GM12878 (cell line): ENCODE data around the gene PRR5L. TPM values are rescaled to one million over a fixed set of nuclear protein-coding genes. Genes with fewer than 3 reads are reported as not detected.

Experiments used
- ATAC-seq: fragments of 200-7000 bp; cut with Tn5 transposase; 3 replicates; pipeline ENCODE4 v1.9.1; 2020; ENCODE audit warnings: mild to moderate bottlenecking, moderate library complexity
- BruUV-seq: library from RNA; stranded (reverse); fragments of 400-500 nt; replicated peaks from 2 replicates; lab custom pipeline; 2021; lab: Mats Ljungman, UMichigan
- CTCF ChIA-PET: fragments of 300-600 bp; sonication (Branson Sonifier 250); formaldehyde crosslinking; extraction: SDS; loops from one replicate; lab custom pipeline; 2021; ENCODE audit warnings: inconsistent platforms; lab: Yijun Ruan, JAX
- POLR2A ChIA-PET: fragments of 350-600 bp; formaldehyde crosslinking; extraction: SDS; loops from one replicate; lab custom pipeline; 2021; ENCODE audit warnings: inconsistent platforms; lab: Charles Lee
- RAD21 ChIA-PET: fragments of 300-600 bp; sonication (Branson Sonifier 250); formaldehyde crosslinking; loops from one replicate; lab custom pipeline; 2023; ENCODE audit warnings: antibody characterized with exemption; ENCODE audit not compliant: unreplicated experiment; lab: Charles Lee
- SMC1A ChIA-PET: fragments of 300-600 bp; sonication (Branson Sonifier 250); formaldehyde crosslinking; loops from one replicate; lab custom pipeline; 2023; ENCODE audit not compliant: unreplicated experiment, uncharacterized antibody; lab: Charles Lee
- DNase-seq: peaks from one replicate; pipeline ENCODE4 v3.0.0-alpha.2; 2011; ENCODE audit warnings: low read depth, low spot score
- FAIRE-seq: peaks from 3 replicates; lab custom pipeline; 2011; peaks lifted over from hg19 to GRCh38; lab: Jason Lieb, UNC
- H2AFZ ChIP-seq: 2 replicates; pipeline ENCODE4 v1.6.0; 2011; ENCODE audit warnings: low read depth, low read length, control low read depth; ENCODE audit not compliant: control insufficient read depth
- H3K27ac ChIP-seq: 2 replicates; pipeline ENCODE4 v1.5.1; 2011; ENCODE audit warnings: control low read depth; ENCODE audit not compliant: control insufficient read depth, insufficient read depth
- H3K27me3 ChIP-seq, 2 experiments: replicated peaks in 1 of 2; 2 replicates each; pipeline versions ENCODE4 v1.6.0 to v1.6.1; 2011; ENCODE audit warnings: low read length in 1 of 2; ENCODE audit not compliant: control insufficient read depth in 2 of 2, insufficient read depth in 2 of 2
- H3K36me3 ChIP-seq, 2 experiments: 2 replicates each; pipeline ENCODE4 v1.5.1; 2011; ENCODE audit warnings: low read length in 1 of 2; ENCODE audit not compliant: control insufficient read depth in 2 of 2, insufficient read depth in 2 of 2
- H3K4me1 ChIP-seq: 2 replicates; pipeline ENCODE4 v1.6.1; 2011; ENCODE audit warnings: mild to moderate bottlenecking, low read length, moderate library complexity, mixed read lengths; ENCODE audit not compliant: control insufficient read depth, insufficient read depth
- H3K4me2 ChIP-seq: 2 replicates; pipeline ENCODE4 v1.6.0; 2011; ENCODE audit warnings: control low read depth; ENCODE audit not compliant: control insufficient read depth, insufficient read depth
- H3K4me3 ChIP-seq: fragments of 200-600 bp; sonication (generic); 2 replicates; pipeline ENCODE4 v1.5.1; 2016
- H3K79me2 ChIP-seq: 2 replicates; pipeline ENCODE4 v1.6.0; 2011; ENCODE audit warnings: low read length; ENCODE audit not compliant: control insufficient read depth, insufficient read depth
- H3K9ac ChIP-seq: 2 replicates; pipeline ENCODE4 v1.8.0; 2011; ENCODE audit warnings: low read length, control low read depth, mixed read lengths; ENCODE audit not compliant: control insufficient read depth, insufficient read depth
- H3K9me3 ChIP-seq: replicated peaks from 3 replicates; pipeline ENCODE4 v1.5.1; 2011; ENCODE audit warnings: mild to moderate bottlenecking, low read length; ENCODE audit not compliant: control insufficient read depth, insufficient read depth
- H4K20me1 ChIP-seq: 2 replicates; pipeline ENCODE4 v1.6.0; 2011; ENCODE audit not compliant: control insufficient read depth, insufficient read depth
- ATF7 ChIP-seq: fragments of 450-650 bp; IDR thresholded peaks from 2 replicates; pipeline ENCODE4 v1.6.1; 2016; ENCODE audit warnings: low read depth, mild to moderate bottlenecking
- MYB ChIP-seq: fragments of 150-350 bp; IDR thresholded peaks from 2 replicates; pipeline ENCODE4 v1.6.1; 2014; ENCODE audit warnings: mild to moderate bottlenecking, low read depth, low read length, borderline replicate concordance
- NFXL1 ChIP-seq: fragments of 450-650 bp; IDR thresholded peaks from 2 replicates; pipeline ENCODE4 v1.6.1; 2017; ENCODE audit warnings: antibody characterized with exemption, mild to moderate bottlenecking, borderline replicate concordance
- RUNX3 ChIP-seq: IDR thresholded peaks from 2 replicates; pipeline ENCODE4 v1.6.1; 2012; ENCODE audit warnings: low read length, inconsistent platforms
- ZNF207 ChIP-seq: fragments of 450-650 bp; IDR thresholded peaks from 2 replicates; pipeline ENCODE4 v1.6.1; 2014; ENCODE audit warnings: antibody characterized with exemption, mild to moderate bottlenecking, borderline replicate concordance
- WGBS: methylation state at CpG from one replicate; pipeline ENCODE4 v1.1.6; 2016; ENCODE audit warnings: low lambda C conversion rate; ENCODE audit not compliant: insufficient replicate concordance, insufficient coverage; ENCODE audit errors: missing lambda C conversion rate; 5-methylcytosine and 5-hydroxymethylcytosine counted together
- in situ Hi-C: fragments of 300-500 bp; cut with MboI; formaldehyde crosslinking; loops from 9 replicates; pipeline ENCODE4 v1.14.3; 2018; ENCODE audit warnings: mixed read lengths
- intact Hi-C: fragments of 100-400 bp; cut with micrococcal nuclease; formaldehyde crosslinking; loops from one replicate; pipeline ENCODE4 v1.14.2; 2022; ENCODE audit not compliant: unreplicated experiment
- polyA plus RNA-seq, 11 experiments: library from polyadenylated mRNA; depleted of rRNA in 4 of 11; unstranded in 6 of 11; stranded (reverse) in 5 of 11; fragments of >200 nt; fragmentation: Nextera tagmentation in 4 of 11; fragmentation: Illumina TruSeq in 1 of 11; extraction: Ambion mirVana in 4 of 11; extraction: Trizol in 1 of 11; gene quantifications; 1 replicate in 1 of 11; 2 replicates in 10 of 11; pipeline versions ENCODE4 v1.2.1 to v1.2.3, GENCODE V29; 2011 to 2016; ENCODE audit warnings: inconsistent platforms in 2 of 11, missing spikeins in 2 of 11, low read depth in 1 of 11
- total RNA-seq, 4 experiments: library from RNA; depleted of rRNA in 3 of 4; stranded (reverse); fragments of >200 nt in 3 of 4; fragmentation: Illumina TruSeq in 1 of 4; extraction: Trizol in 1 of 4; gene quantifications; 2 replicates each; pipeline versions ENCODE4 v1.2.1 to v1.2.3, GENCODE V29; 2013 to 2021

The PRR5L gene
- total and polyA plus RNA-seq, 10 of the 15 experiments (the other 5 are each of a cell fraction or from before 2014, with no cell fraction given) = 0.11 to 4.2 (median 0.67) TPM; not detected in 1

- Histone ChIP-seq H3K4me1 (no peaks in the 10 kb centered on the region), H3K79me2 (no peaks in the 10 kb centered on the region), H3K9me3 (no peaks in the 10 kb centered on the region; the same call in 2 of the 3 replicates), H3K36me3 (no peaks in the 10 kb centered on the region), H2AFZ (no peak overlapping the region), H3K27me3 (no peaks in the 10 kb centered on the region; a peak in 1 of 4 replicates), H3K9ac (no peak overlapping the region), H3K27ac (no peak overlapping the region), H3K4me2 (no peak overlapping the region), H4K20me1 (no peaks in the 10 kb centered on the region), H3K4me3 (no peak overlapping the region)
- WGBS = 37% methylated on average over 5 of the region's 5 CpGs
- intact Hi-C loops = no loop called here
- no peak for DNase-seq
- RAD21 ChIA-PET = no interaction called here
- peak; percentile 70 for ATAC-seq
- TF ChIP-seq NFXL1 (no peak), RUNX3 (peak; percentile 58)
- POLR2A ChIA-PET = no interaction called here
- FAIRE-seq = no peak
- no TSS peak for BruUV-seq
- CTCF ChIA-PET = no interaction called here
- SMC1A ChIA-PET = interaction anchor here (0.7 kb wide), 1 partner anchor 76 kb away, joined by 3 read pairs; no protein-coding TSS in a partner anchor
- in situ Hi-C loops = no loop called here
Observed at GRCh38 chr11:36417154-36417553, 121.1 kb downstream of the PRR5L start.

- in situ Hi-C loops = no loop called here
Observed at GRCh38 chr11:36419791-36420424, 123.8 kb downstream of the PRR5L start.

More at GRCh38 chr11:36419791-36420424, 123.8 kb downstream of the PRR5L start:
- Histone ChIP-seq H3K27ac (no peak overlapping the region), H4K20me1 (no peaks in the 10 kb centered on the region), H3K4me3 (no peak overlapping the region), H2AFZ (no peak overlapping the region), H3K36me3 (no peaks in the 10 kb centered on the region), H3K9me3 (no peaks in the 10 kb centered on the region; the same call in 2 of the 3 replicates), H3K4me2 (no peak overlapping the region), H3K4me1 (no peaks in the 10 kb centered on the region), H3K79me2 (no peaks in the 10 kb centered on the region), H3K9ac (no peak overlapping the region), H3K27me3 (no peaks in the 10 kb centered on the region; a peak in 1 of 4 replicates)
- ChIA-PET RAD21 (interaction anchor here (1.2 kb wide), 1 partner anchor 19 kb away, joined by 5 read pairs; no protein-coding TSS in a partner anchor), CTCF (interaction anchor here (0.8 to 1.9 kb wide), 6 partner anchors 8 to 90 kb away, joined by 3 to 5 read pairs (median 3); partner anchors contain the start of gene TRAF6), SMC1A (interaction anchor here (0.7 to 1.5 kb wide), 5 partner anchors 8 to 67 kb away, joined by 3 to 5 read pairs (median 3); no protein-coding TSS in a partner anchor), POLR2A (interaction anchor here (1.3 kb wide), 1 partner anchor 9 kb away, joined by 4 read pairs; no protein-coding TSS in a partner anchor)
- no peak for TF ChIP-seq ATF7
- no peak for TF ChIP-seq MYB
- no peak for TF ChIP-seq ZNF207
- WGBS = 22% methylated on average over 7 of the region's 7 CpGs
- FAIRE-seq (no peak), DNase-seq (no peak), ATAC-seq (peak; percentile 29; the same call in 2 of the 3 replicates)
- BruUV-seq = no TSS peak
- intact Hi-C loops = no loop called here
